Measurements from ENCODE around the gene FILIP1L. TPM values are rescaled to one million over a fixed set of nuclear protein-coding genes. Genes with fewer than 3 reads are reported as not detected.

Gene FILIP1L
- total and polyA plus RNA-seq, 2 of the 13 experiments (the other 11 are each of a cell fraction or from before 2014, with no cell fraction given): 8.1 to 187 TPM

DNA sequence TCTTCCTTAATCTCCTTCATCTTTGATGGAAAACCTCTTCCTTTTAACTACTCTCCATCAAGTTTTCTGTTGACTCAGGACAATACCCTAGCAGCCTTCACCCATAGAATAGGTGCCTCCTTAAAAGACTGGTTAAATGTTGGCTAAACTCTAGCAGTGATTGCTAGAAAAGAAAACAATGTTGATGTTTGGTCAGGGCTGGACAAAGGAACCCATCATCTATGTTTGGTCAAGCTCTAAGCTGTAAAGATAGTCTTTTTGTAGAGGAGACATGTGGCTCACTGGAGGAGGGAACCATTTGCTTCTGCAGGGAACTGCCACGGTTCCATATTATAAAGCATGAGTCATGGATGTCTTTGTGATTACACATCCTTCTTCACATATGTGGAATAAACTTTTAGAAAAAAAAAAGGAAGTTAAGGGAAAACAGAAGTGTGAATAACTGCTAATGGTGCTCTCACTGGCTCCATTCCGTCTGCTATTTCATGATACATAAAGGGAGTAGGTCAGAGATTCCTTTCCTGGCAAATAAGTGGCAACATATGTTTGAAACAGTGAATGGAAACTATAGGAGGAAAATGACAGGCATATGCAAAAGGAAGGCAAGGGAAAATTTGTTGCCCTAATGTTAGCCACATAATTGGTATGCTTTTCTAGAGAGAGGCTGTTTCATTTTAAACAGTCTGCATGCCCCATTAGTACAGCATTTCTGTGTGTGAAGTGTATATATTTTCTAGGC lies 218.4 kb downstream of the FILIP1L start (continued):
- peak; percentile 94 for TF ChIP-seq ZNF644 (CRISPR knock-in tag; IDR thresholded peaks at IDR 0.05; ENCODE audit: low read depth)
- no peak for TF ChIP-seq ZNF282 (IDR thresholded peaks at IDR 0.05; ENCODE audit: partially characterized antibody)
- no peak for TF ChIP-seq ZNF713 (CRISPR knock-in tag; IDR thresholded peaks at IDR 0.05)
- TF ChIP-seq PITX1 (CRISPR knock-in tag; IDR thresholded peaks at IDR 0.05): no peak
- TF ChIP-seq, protein P1, sequence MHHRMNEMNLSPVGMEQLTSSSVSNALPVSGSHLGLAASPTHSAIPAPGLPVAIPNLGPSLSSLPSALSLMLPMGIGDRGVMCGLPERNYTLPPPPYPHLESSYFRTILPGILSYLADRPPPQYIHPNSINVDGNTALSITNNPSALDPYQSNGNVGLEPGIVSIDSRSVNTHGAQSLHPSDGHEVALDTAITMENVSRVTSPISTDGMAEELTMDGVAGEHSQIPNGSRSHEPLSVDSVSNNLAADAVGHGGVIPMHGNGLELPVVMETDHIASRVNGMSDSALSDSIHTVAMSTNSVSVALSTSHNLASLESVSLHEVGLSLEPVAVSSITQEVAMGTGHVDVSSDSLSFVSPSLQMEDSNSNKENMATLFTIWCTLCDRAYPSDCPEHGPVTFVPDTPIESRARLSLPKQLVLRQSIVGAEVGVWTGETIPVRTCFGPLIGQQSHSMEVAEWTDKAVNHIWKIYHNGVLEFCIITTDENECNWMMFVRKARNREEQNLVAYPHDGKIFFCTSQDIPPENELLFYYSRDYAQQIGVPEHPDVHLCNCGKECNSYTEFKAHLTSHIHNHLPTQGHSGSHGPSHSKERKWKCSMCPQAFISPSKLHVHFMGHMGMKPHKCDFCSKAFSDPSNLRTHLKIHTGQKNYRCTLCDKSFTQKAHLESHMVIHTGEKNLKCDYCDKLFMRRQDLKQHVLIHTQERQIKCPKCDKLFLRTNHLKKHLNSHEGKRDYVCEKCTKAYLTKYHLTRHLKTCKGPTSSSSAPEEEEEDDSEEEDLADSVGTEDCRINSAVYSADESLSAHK (CRISPR knock-in tag; IDR thresholded peaks at IDR 0.05; ENCODE audit: borderline replicate concordance): no peak
- TF ChIP-seq, protein P2, sequence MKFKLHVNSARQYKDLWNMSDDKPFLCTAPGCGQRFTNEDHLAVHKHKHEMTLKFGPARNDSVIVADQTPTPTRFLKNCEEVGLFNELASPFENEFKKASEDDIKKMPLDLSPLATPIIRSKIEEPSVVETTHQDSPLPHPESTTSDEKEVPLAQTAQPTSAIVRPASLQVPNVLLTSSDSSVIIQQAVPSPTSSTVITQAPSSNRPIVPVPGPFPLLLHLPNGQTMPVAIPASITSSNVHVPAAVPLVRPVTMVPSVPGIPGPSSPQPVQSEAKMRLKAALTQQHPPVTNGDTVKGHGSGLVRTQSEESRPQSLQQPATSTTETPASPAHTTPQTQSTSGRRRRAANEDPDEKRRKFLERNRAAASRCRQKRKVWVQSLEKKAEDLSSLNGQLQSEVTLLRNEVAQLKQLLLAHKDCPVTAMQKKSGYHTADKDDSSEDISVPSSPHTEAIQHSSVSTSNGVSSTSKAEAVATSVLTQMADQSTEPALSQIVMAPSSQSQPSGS (CRISPR knock-in tag; IDR thresholded peaks at IDR 0.05): no peak
- TF ChIP-seq KLF16 (CRISPR knock-in tag; IDR thresholded peaks at IDR 0.05): no peak; a peak in 1 of 4 replicates
- TF ChIP-seq, protein P3, sequence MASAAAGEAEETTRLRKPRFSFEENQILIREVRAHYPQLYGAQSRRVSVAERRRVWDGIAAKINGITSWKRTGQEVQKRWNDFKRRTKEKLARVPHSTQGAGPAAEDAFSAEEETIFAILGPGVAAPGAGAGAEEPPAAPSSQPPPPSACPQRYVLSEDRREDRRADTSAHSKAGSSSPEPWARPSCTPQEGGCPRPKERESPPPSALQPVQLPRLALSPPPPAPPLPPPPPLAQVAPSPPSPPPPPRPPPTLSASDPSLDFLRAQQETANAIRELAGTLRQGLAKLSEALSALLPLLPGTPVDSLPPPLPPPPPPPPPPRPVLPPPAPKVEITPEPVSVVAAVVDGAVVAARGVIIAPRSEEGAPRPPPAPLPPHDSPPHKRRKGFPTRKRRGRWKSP (CRISPR knock-in tag; IDR thresholded peaks at IDR 0.05): no peak
- no peak for TF ChIP-seq ZNF83 (CRISPR knock-in tag; IDR thresholded peaks at IDR 0.05; ENCODE audit: borderline replicate concordance)

Measured in HepG2 (cell line).